DND-41 (cell line): ENCODE results near the gene PRRC2A.

Experiments used
- CTCF ChIP-seq: IDR thresholded peaks from 2 replicates; pipeline ENCODE4 v1.5.1; 2012; ENCODE audit warnings: borderline replicate concordance, low read length, moderate library complexity, mild to moderate bottlenecking; ENCODE audit not compliant: poor library complexity, severe bottlenecking; ENCODE audit errors: extremely low read depth
- EZH2 ChIP-seq: IDR thresholded peaks from 3 replicates; pipeline ENCODE4 v1.6.1; 2012; ENCODE audit warnings: borderline replicate concordance, low read depth, mild to moderate bottlenecking, moderate library complexity, low read length, inconsistent platforms; ENCODE audit not compliant: severe bottlenecking

GRCh38 chr6:31659649-31660380 is 39.3 kb downstream of the PRRC2A start:
- TF ChIP-seq CTCF, result no peak
- TF ChIP-seq EZH2, result no peak
